ENCODE results near the gene APLF.

GRCh38 chr2:68441994-68442322 is 25.4 kb upstream of the APLF start:
- TF ChIP-seq CTCF (IDR thresholded peaks at IDR 0.05) (no peak), POLR2A (IDR thresholded peaks at IDR 0.05) (no peak)
